Body of pancreas (tissue), 4 donors: Measurements from ENCODE around the gene KCNIP4. TPM values are rescaled to one million over a fixed set of nuclear protein-coding genes. Genes with fewer than 3 reads are reported as not detected.

Experiments
- ATAC-seq: fragments of 150-250 bp; one replicate; pipeline ENCODE4 v1.9.1; 2016
- DNase-seq, 4 donors: peaks; one replicate each; pipeline ENCODE4 v3.0.0-alpha.2; 2019
- H3K27ac ChIP-seq, 4 donors: fragments of 200-600 bp; sonication (generic); 1 replicate in 3 of 4; 2 replicates in 1 of 4; pipeline versions ENCODE4 v1.5.1 to v1.6.1; 2016 to 2019; ENCODE audit warnings: mild to moderate bottlenecking in 1 of 4, mixed read lengths in 1 of 4, moderate library complexity in 1 of 4
- H3K27me3 ChIP-seq, 2 donors: fragments of 200-600 bp; sonication (generic); one replicate each; pipeline ENCODE4 v1.6.0; 2016; ENCODE audit warnings: mild to moderate bottlenecking in 1 of 2
- H3K36me3 ChIP-seq, 2 donors: fragments of 200-600 bp; sonication (generic); replicated peaks in 1 of 2; 2 replicates each; pipeline ENCODE4 v1.5.1; 2016; ENCODE audit warnings: low read depth in 2 of 2; ENCODE audit not compliant: insufficient read depth in 1 of 2
- H3K4me1 ChIP-seq: fragments of 200-600 bp; sonication (generic); one replicate; pipeline ENCODE4 v1.6.0; 2016
- H3K4me3 ChIP-seq, 2 donors: fragments of 200-600 bp; sonication (generic); 1 replicate in 1 of 2; 2 replicates in 1 of 2; pipeline ENCODE4 v1.5.1; 2016 to 2019
- H3K9me3 ChIP-seq, 3 donors: fragments of 200-600 bp; sonication (generic); 1 replicate in 2 of 3; 2 replicates in 1 of 3; pipeline ENCODE4 v1.5.1; 2016
- POLR2A ChIP-seq, 3 donors: fragments of 450-650 bp; IDR thresholded peaks; one replicate each; pipeline ENCODE4 v1.6.1; 2016; ENCODE audit warnings: antibody characterized with exemption in 3 of 3, mild to moderate bottlenecking in 2 of 3
- WGBS, 2 donors: methylation state at CpG; one replicate each; pipeline ENCODE4 v1.1.5; 2017; 5-methylcytosine and 5-hydroxymethylcytosine counted together
- intact Hi-C: fragments of 100-400 bp; cut with DNase I; formaldehyde crosslinking; loops from one replicate; pipeline ENCODE4 v1.15.1; 2023
- total RNA-seq, 2 donors: library from RNA; depleted of rRNA; stranded (reverse); fragments of >200 nt; gene quantifications; one replicate each; pipeline ENCODE4 v1.1.0, GENCODE V29; 2016
- TF ChIP-seq, protein P1 (sequence below), 7 experiments: fragments of 450-650 bp in 4 of 7; fragments of 200-600 bp in 3 of 7; sonication (generic) in 3 of 7; IDR thresholded peaks; one replicate each; pipeline ENCODE4 v1.5.1; 2016 to 2019; ENCODE audit warnings: antibody characterized with exemption in 7 of 7

The KCNIP4 gene
- total RNA-seq, 2 donors from 2014 or later, result not detected

DNA sequence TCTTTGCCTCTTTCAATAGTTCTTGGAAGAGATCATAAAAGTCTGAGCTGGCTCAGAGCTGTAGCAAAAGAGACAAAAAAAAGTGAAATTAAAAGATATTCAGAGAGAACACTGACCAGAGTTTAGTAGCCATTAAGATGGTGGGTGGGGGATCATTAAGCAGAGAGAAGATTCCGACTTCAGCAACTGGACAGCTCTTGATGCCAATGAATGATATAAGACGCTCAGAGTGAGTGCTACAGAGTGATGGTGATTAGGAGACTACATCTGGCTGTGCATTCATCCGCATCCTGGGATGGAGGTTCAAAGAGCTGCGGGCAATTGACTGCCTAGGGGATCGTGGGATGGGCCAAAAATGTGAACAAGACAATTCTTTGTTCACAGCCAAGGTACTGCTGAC is 1069.8 kb downstream of the KCNIP4 start:
- TF ChIP-seq, protein P1, sequence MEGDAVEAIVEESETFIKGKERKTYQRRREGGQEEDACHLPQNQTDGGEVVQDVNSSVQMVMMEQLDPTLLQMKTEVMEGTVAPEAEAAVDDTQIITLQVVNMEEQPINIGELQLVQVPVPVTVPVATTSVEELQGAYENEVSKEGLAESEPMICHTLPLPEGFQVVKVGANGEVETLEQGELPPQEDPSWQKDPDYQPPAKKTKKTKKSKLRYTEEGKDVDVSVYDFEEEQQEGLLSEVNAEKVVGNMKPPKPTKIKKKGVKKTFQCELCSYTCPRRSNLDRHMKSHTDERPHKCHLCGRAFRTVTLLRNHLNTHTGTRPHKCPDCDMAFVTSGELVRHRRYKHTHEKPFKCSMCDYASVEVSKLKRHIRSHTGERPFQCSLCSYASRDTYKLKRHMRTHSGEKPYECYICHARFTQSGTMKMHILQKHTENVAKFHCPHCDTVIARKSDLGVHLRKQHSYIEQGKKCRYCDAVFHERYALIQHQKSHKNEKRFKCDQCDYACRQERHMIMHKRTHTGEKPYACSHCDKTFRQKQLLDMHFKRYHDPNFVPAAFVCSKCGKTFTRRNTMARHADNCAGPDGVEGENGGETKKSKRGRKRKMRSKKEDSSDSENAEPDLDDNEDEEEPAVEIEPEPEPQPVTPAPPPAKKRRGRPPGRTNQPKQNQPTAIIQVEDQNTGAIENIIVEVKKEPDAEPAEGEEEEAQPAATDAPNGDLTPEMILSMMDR (IDR thresholded peaks at IDR 0.05), result no peak
- no peak for TF ChIP-seq POLR2A (IDR thresholded peaks at IDR 0.05)
- Histone ChIP-seq H3K4me1 (peaks cover 13% of the 10 kb centered on the region), H3K9me3 (no peaks in the 10 kb centered on the region), H3K36me3 (no peaks in the 10 kb centered on the region), H3K27me3 (no peaks in the 10 kb centered on the region), H3K27ac (no peak overlapping the region), H3K4me3 (no peak overlapping the region)
- ATAC-seq (no peak), DNase-seq (no peak)
- WGBS, 2 donors, result 47 to 60% methylated on average over 5 of the region's 5 CpGs
- intact Hi-C loops, result no loop called here

DNA sequence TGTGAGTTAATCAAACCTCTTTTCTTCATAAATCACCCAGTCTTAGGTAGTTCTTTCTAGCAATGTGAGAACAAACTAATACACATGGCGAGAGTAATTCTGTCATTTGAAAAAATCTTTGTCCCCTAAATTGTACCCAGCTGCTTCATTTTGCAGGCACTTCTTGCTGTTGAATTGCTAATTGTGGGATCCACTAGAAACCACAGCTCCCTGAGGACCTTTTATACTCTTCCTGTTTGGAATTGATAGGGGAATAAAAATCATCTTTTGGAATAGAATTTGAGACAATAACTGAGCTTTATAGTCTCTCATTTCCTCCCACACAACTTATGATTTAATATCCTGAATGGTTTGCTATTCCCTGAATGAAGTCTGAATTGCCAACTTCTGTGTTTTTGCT is 1078.1 kb downstream of the KCNIP4 start:
- no peak overlapping the region for H3K4me3 ChIP-seq
- H3K27me3 ChIP-seq, result no peaks in the 10 kb centered on the region
- H3K36me3 ChIP-seq, result no peaks in the 10 kb centered on the region
- DNase-seq (no peak), ATAC-seq (no peak)
- H3K27ac ChIP-seq, result no peak overlapping the region
- TF ChIP-seq POLR2A (IDR thresholded peaks at IDR 0.05), result no peak
- TF ChIP-seq, protein P1 (IDR thresholded peaks at IDR 0.05), result no peak
- intact Hi-C loops, result no loop called here
- H3K4me1 ChIP-seq, result no peaks in the 10 kb centered on the region
- H3K9me3 ChIP-seq, result no peaks in the 10 kb centered on the region
- 50 to 59% methylated on average over 1 of the region's 1 CpG for WGBS, 2 donors

- no peaks in the 10 kb centered on the region for H3K4me1 ChIP-seq
- TF ChIP-seq, protein P1 (IDR thresholded peaks at IDR 0.05), result no peak
- TF ChIP-seq POLR2A (IDR thresholded peaks at IDR 0.05), result no peak
- H3K27me3 ChIP-seq, result no peaks in the 10 kb centered on the region
- DNase-seq (no peak), ATAC-seq (no peak)
- H3K4me3 ChIP-seq, result no peak overlapping the region
- intact Hi-C loops, result no loop called here
- H3K27ac ChIP-seq, result no peak overlapping the region
- 0 to 21% methylated on average over 1 of the region's 1 CpG for WGBS, 2 donors
- H3K9me3 ChIP-seq, result no peaks in the 10 kb centered on the region
- no peaks in the 10 kb centered on the region for H3K36me3 ChIP-seq
Measured at GRCh38 chr4:20868108-20868507, 1080.5 kb downstream of the KCNIP4 start.

DNA sequence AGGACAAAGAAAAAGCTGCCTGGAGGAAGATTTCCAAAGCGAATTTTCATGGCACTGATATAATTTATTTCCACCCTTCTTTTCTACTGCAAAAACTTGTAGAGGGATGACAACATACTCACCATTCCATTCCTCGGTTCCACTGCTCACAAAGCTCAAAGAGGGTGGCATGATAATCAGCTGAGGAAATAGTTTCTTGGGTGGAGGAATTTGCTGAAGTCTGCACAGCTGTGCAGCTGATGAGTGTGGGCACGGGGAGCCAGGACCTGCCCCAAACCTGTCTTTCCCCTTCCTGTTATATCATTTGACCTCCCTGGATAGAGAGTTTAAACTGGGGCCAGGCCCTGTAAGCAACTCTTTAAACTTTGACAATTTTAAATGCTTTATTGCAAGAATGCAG is 1087.7 kb downstream of the KCNIP4 start:
- no peaks in the 10 kb centered on the region for H3K4me1 ChIP-seq

More for the DNA sequence above, 1087.7 kb downstream of the KCNIP4 start:
- TF ChIP-seq POLR2A (IDR thresholded peaks at IDR 0.05), result no peak
- TF ChIP-seq, protein P1 (IDR thresholded peaks at IDR 0.05), result no peak
- intact Hi-C loops, result no loop called here
- Histone ChIP-seq H3K27ac (no peak overlapping the region), H3K36me3 (no peaks in the 10 kb centered on the region), H3K27me3 (no peaks in the 10 kb centered on the region), H3K4me3 (no peak overlapping the region), H3K9me3 (no peaks in the 10 kb centered on the region)
- DNase-seq, result no peak
- no peak for ATAC-seq
- WGBS, 2 donors, result 37 to 46% methylated on average over 3 of the region's 3 CpGs
